AG09309 (cell line): ENCODE data around the gene LMOD3.
A peak's percentile ranks its signal among the peaks of the same experiment; 100 is the strongest.

Source experiments
- DNase-seq: peaks from one replicate; pipeline ENCODE4 v3.0.0-alpha.2; 2010; ENCODE audit warnings: low read depth
- H3K4me3 ChIP-seq: 2 replicates; pipeline ENCODE4 v1.5.1; 2011; ENCODE audit warnings: mild to moderate bottlenecking, low read depth, low read length, moderate library complexity; ENCODE audit not compliant: control insufficient read depth
- CTCF ChIP-seq: IDR thresholded peaks from 2 replicates; pipeline ENCODE4 v1.5.1; 2011; ENCODE audit warnings: mild to moderate bottlenecking, low read depth, low read length, inconsistent platforms; ENCODE audit not compliant: insufficient read depth, control insufficient read depth; ENCODE audit errors: missing control alignments

Gene LMOD3

GRCh38 chr3:69120879-69121464 is 1.4 kb downstream of the LMOD3 start:
- peak; percentile 93 for TF ChIP-seq CTCF
- DNase-seq, result no peak

GRCh38 chr3:69119681-69120080 is 2.7 kb downstream of the LMOD3 start:
- H3K4me3 ChIP-seq, result no peak overlapping the region
- TF ChIP-seq CTCF, result no peak
- DNase-seq, result no peak

More at GRCh38 chr3:69120879-69121464, 1.4 kb downstream of the LMOD3 start:
- H3K4me3 ChIP-seq, result no peak overlapping the region

GRCh38 chr3:69119138-69119537 is 3.3 kb downstream of the LMOD3 start:
- H3K4me3 ChIP-seq, result no peak overlapping the region
- no peak for DNase-seq
- TF ChIP-seq CTCF, result no peak

GRCh38 chr3:69118555-69118954 is 3.8 kb downstream of the LMOD3 start:
- H3K4me3 ChIP-seq, result no peak overlapping the region
- TF ChIP-seq CTCF, result no peak
- no peak for DNase-seq

- TF ChIP-seq CTCF, result no peak
- H3K4me3 ChIP-seq, result no peak overlapping the region
- no peak for DNase-seq
Measured at GRCh38 chr3:69116897-69117296, 5.5 kb downstream of the LMOD3 start.

GRCh38 chr3:69116162-69116561 is 6.2 kb downstream of the LMOD3 start:
- no peak overlapping the region for H3K4me3 ChIP-seq
- DNase-seq, result no peak
- TF ChIP-seq CTCF, result no peak

GRCh38 chr3:69115731-69116130 is 6.7 kb downstream of the LMOD3 start:
- DNase-seq, result no peak
- H3K4me3 ChIP-seq, result no peak overlapping the region
- no peak for TF ChIP-seq CTCF
